GM12801 (cell line): ENCODE data around the gene SLIT2.

Experiments
- TF ChIP-seq, protein P1 (sequence below): IDR thresholded peaks from one replicate; pipeline ENCODE4 v1.5.1; 2011; ENCODE audit warnings: control low read depth; ENCODE audit not compliant: insufficient read length; ENCODE audit errors: extremely low read depth

The SLIT2 gene

DNA sequence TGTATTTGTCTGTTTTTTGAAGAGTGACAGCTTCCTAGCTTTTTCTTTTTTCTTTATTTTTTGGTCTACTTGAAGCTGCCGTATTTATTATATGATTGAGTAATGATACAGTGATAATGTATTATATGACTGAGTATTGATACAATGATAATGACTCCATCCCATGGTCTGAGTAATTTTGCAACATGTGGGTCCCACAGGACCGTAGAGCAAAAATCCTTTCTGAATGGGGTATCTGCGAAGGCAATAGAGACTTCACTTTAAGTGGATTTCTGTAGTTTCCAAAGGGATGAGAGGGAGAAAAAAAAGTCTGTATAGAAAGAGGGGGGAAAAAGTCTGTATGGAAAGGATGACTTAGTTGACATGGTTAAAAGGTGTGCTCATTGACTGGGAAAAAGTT, 41.0 kb downstream of the SLIT2 start:
- TF ChIP-seq, protein P1, sequence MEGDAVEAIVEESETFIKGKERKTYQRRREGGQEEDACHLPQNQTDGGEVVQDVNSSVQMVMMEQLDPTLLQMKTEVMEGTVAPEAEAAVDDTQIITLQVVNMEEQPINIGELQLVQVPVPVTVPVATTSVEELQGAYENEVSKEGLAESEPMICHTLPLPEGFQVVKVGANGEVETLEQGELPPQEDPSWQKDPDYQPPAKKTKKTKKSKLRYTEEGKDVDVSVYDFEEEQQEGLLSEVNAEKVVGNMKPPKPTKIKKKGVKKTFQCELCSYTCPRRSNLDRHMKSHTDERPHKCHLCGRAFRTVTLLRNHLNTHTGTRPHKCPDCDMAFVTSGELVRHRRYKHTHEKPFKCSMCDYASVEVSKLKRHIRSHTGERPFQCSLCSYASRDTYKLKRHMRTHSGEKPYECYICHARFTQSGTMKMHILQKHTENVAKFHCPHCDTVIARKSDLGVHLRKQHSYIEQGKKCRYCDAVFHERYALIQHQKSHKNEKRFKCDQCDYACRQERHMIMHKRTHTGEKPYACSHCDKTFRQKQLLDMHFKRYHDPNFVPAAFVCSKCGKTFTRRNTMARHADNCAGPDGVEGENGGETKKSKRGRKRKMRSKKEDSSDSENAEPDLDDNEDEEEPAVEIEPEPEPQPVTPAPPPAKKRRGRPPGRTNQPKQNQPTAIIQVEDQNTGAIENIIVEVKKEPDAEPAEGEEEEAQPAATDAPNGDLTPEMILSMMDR = no peak

GRCh38 chr4:20297261-20297660, 45.6 kb downstream of the SLIT2 start:
- TF ChIP-seq, protein P1 = no peak

DNA sequence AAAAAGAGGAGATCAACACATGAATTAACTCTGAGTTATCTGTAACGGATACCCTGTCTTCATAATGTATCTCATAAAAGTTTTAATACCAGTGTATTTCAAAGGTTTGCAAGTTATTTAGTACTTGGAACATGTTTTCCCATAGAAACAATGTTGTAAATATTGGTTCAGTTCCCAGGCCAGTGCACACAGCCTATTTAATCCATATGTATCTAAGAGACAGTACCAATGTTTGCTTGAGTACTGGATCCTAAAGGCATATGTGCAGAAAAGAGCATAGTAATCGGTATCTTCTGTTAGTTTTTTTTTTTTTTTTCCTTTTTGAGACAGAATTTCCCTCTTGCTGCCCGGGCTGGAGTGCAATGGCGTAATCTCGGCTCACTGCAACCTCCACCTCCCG, 46.1 kb downstream of the SLIT2 start:
- TF ChIP-seq, protein P1 = no peak

GRCh38 chr4:20298455-20298854, 46.8 kb downstream of the SLIT2 start:
- TF ChIP-seq, protein P1 = no peak

DNA sequence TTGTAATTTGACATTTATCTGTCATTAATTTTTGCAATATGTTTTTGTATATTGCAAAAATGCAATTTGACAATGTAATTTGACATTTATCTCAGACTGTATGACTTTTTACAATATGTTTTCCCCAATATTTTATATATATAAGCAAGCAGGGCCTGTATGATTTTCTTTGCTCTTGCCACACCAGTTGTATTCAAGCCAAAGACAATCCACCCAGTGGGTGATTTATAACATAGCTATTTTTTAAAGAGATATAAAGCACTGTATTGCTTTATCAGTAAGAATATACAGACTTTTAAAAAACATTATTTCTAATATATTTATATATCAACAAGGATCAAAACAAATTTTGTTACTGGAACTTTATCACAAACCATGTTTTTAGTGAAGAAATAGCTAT, 47.3 kb downstream of the SLIT2 start:
- TF ChIP-seq, protein P1 = no peak

DNA sequence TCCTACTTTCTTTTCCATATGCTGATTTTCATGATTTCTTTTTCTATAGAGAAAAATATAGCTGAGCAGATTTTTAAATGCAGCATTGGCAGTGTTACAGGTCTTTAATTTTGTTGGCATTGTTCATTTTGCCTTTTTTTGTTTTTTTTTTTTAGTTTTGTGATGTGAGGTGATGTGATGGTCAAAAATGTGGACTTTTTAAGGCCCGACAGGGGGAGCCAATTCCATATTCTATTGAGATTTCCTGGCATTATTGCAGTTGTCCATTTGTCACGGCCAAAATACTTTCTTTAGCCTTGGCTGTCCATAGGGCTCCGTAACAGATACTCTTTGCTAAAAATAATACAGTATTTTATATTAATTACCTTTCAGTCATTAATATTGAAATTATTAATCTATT, 47.8 kb downstream of the SLIT2 start:
- TF ChIP-seq, protein P1 = no peak

GRCh38 chr4:20301161-20301560, 49.5 kb downstream of the SLIT2 start:
- TF ChIP-seq, protein P1 = no peak
